ENCODE measurements around the gene SERPINE2.
A peak's percentile ranks its signal among the peaks of the same experiment; 100 is the strongest.

Gene SERPINE2

DNA sequence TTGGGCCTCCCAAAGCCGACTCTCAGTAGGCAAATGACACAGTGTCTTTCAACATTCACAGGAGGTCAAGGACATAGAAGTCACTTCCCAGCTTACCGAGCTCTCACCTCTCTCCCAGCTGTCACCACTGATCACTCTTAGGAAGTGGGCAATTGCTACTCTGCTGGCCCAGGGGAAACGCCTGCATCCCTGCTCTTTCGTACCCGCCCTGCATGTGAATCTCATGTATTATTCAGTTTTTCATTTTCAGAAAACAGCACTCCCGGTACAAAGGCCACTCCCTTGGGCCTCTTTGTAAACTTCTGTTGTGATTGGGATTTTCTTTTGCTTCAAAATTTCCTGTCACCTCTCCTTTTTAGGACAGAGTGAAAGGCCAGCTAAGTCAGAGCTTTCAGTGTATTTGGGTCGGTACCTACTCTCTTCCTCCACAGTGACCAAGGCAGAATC is 66.4 kb downstream of the SERPINE2 start:
- TF ChIP-seq, protein P1, sequence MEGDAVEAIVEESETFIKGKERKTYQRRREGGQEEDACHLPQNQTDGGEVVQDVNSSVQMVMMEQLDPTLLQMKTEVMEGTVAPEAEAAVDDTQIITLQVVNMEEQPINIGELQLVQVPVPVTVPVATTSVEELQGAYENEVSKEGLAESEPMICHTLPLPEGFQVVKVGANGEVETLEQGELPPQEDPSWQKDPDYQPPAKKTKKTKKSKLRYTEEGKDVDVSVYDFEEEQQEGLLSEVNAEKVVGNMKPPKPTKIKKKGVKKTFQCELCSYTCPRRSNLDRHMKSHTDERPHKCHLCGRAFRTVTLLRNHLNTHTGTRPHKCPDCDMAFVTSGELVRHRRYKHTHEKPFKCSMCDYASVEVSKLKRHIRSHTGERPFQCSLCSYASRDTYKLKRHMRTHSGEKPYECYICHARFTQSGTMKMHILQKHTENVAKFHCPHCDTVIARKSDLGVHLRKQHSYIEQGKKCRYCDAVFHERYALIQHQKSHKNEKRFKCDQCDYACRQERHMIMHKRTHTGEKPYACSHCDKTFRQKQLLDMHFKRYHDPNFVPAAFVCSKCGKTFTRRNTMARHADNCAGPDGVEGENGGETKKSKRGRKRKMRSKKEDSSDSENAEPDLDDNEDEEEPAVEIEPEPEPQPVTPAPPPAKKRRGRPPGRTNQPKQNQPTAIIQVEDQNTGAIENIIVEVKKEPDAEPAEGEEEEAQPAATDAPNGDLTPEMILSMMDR (IDR thresholded peaks at IDR 0.05; ENCODE audit: insufficient read depth, low read depth, low read length, missing control alignments): no peak
- no peak for DNase-seq (ENCODE audit: low read depth)
- H3K4me3 ChIP-seq (ENCODE audit: low read depth, low read length): no peak overlapping the region

DNA sequence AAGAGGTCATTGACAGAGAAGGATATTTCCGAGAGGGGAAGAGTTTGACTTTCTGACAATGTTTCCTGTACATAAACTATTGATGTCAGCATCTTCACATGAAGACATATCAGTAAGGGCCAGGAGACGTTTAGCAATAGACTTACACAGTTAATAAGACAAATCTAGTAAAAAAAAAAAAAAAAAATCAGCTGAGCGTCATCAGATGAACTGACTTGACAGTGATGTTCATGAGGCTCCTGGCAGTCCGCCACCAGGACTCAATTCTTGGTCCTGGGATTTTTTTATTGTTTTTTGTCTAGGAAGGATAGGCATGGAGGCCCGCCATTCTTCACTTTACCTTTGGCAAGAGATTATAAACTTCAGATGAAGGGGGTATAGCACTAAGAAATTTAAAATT is 67.4 kb downstream of the SERPINE2 start:
- no peak overlapping the region for H3K4me3 ChIP-seq (ENCODE audit: low read depth, low read length)
- no peak for DNase-seq (ENCODE audit: low read depth)
- TF ChIP-seq, protein P1 (IDR thresholded peaks at IDR 0.05; ENCODE audit: insufficient read depth, low read depth, low read length, missing control alignments): no peak

DNA sequence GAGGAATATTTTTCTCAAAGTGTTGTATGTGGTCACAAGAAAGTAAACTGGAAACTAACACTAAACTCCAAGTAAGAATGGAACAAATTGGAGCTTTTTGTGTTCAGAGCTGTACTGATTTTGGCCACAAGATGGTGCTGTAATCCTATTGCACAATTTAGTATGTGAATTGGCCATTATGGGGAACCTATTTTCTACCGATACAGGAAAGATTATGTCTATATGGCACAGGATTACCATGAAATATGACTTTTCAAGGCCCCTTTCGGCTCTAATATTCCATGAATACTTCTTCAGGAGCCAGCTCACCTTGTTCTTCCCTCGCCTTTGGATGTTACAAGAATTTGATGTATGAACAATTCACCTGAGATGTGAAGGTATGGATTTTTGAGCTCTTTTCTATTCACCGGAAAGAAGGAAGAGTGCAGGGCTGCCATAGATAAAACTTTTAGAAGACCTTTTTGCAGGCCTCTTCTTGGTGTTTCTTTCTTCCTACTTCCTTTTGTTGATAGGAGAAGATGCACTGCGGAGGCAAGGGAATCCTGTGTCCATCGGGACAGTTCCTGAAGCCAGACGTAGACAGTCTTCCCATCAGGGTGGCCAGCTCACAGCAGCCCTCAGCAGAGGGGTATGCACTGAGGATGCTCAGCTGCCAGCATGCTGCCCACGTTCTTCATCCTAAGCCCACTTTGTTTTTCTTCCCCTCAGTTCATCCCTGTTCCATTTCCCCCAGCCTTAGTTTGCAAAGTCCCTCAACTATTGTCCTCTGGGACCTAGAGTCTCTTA is 68.5 kb downstream of the SERPINE2 start:
- TF ChIP-seq, protein P1 (IDR thresholded peaks at IDR 0.05; ENCODE audit: insufficient read depth, low read depth, low read length, missing control alignments): peak; percentile 84
- DNase-seq (ENCODE audit: low read depth): peak; percentile 67
- no peak overlapping the region for H3K4me3 ChIP-seq (ENCODE audit: low read depth, low read length)

DNA sequence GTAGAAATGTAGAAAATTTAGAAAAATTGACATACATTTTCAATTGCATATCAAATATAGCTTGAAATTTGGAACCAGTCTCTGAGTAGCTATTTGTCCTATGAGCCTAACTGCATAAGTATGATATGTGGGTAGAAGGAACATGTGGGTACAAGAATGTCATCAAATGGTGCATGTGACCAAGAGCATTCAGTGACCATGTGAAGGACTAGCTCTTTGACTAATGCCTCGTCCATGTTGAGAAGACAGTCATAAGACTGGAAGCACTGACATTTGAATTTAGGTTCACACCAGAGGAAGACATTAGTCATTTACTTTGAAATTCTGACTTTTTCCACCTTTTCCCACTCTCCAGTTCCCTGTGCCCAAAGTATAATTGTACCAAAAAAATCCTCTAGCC is 69.2 kb downstream of the SERPINE2 start:
- TF ChIP-seq, protein P1 (IDR thresholded peaks at IDR 0.05; ENCODE audit: insufficient read depth, low read depth, low read length, missing control alignments): no peak

DNA sequence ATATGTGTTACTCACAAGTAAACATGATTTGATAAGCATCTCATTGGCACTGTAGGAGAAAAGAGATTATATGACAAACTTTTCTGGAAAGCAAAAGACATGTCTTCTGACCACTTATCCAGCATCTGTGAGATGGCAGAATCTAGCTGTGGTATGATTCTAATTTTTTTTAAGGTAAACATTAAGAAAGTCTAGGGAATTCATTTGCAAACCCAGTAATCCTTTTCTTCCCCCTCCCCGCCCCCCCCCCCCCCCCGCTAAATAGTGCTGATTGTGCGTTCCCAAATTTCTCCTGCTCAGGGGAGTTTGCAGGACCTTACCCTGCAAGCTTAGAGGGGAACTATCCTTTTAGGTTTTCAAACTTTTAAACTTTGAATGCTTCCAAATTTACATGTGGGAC is 69.8 kb downstream of the SERPINE2 start:
- no peak overlapping the region for H3K4me3 ChIP-seq (ENCODE audit: low read depth, low read length)
- TF ChIP-seq, protein P1 (IDR thresholded peaks at IDR 0.05; ENCODE audit: insufficient read depth, low read depth, low read length, missing control alignments): no peak
- DNase-seq (ENCODE audit: low read depth): no peak

More for the DNA sequence above, 69.2 kb downstream of the SERPINE2 start:
- no peak for DNase-seq (ENCODE audit: low read depth)
- no peak overlapping the region for H3K4me3 ChIP-seq (ENCODE audit: low read depth, low read length)

DNA sequence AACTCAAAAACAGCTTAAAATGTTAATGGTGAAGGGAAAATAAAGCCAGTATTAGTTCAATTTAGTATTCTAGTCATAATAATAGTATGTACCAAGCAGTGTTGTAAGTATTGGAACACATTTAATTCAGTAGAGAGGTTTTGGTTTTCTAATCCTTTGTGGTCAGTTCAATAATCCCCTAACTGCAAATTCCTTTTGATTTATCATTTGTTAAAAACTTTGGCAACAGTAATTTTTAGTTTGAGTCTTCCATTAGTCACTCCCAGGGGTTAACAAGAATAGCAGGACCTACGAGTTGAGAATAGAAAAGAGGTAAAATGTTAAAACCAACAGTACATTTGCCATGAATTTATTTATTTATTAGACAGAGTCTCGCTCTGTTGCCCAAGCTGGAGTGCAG is 71.1 kb downstream of the SERPINE2 start:
- TF ChIP-seq, protein P1 (IDR thresholded peaks at IDR 0.05; ENCODE audit: insufficient read depth, low read depth, low read length, missing control alignments): no peak
- no peak for DNase-seq (ENCODE audit: low read depth)

DNA sequence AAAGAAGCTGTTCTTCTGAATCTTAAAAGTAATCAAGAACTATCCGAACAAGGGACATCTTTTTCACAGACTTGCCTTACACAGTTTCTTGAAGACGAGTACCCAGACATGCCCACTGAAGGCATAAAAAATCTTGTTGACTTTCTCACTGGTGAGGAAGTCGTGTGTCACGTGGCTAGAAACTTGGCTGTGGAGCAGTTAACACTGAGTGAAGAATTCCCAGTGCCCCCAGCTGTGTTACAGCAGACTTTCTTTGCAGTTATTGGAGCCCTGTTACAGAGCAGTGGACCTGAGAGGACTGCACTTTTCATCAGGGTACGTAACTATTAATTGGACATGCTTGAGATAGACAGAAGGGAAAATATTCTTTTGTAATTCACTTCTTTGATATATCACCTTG is 79.4 kb downstream of the SERPINE2 start:
- DNase-seq (ENCODE audit: low read depth): no peak
- no peak overlapping the region for H3K4me3 ChIP-seq (ENCODE audit: low read depth, low read length)
- TF ChIP-seq, protein P1 (IDR thresholded peaks at IDR 0.05; ENCODE audit: insufficient read depth, low read depth, low read length, missing control alignments): no peak

More for the DNA sequence above, 71.1 kb downstream of the SERPINE2 start:
- no peak overlapping the region for H3K4me3 ChIP-seq (ENCODE audit: low read depth, low read length)

Data from GM12865 (cell line).